Naive thymus-derived CD8-positive, alpha-beta T cell (primary cell): ENCODE measurements around the gene MYBL2. TPM values are rescaled to one million over a fixed set of nuclear protein-coding genes. Genes with fewer than 3 reads are reported as not detected.
A peak's percentile ranks its signal among the peaks of the same experiment; 100 is the strongest.

ENCODE experiments used
- ATAC-seq, 2 donors: fragments of 150-1000 bp; cut with Tn5 transposase in 1 of 2; sonication (Bioruptor Pico), chemical (Tn5 transposase) in 1 of 2; 1 replicate in 1 of 2; 2 replicates in 1 of 2; pipeline ENCODE4 v1.10.0; 2021; ENCODE audit warnings: mild to moderate bottlenecking in 2 of 2, moderate library complexity in 2 of 2
- POLR2A ChIA-PET: fragments of 350-600 bp; sonication (Branson Sonifier 250); formaldehyde crosslinking; loops from one replicate; lab custom pipeline; 2021; ENCODE audit warnings: antibody characterized with exemption; lab: Charles Lee
- DNase-seq, 10 donors: peaks; one replicate each; pipeline versions ENCODE4 v3.0.0 to v3.0.0-alpha.2; 2020 to 2022
- H3K27ac Mint-ChIP-seq, 10 donors: one replicate each; pipeline ENCODE4 v1.8.0; 2020 to 2022; ENCODE audit warnings: mild to moderate bottlenecking in 10 of 10, mixed read lengths in 10 of 10, moderate library complexity in 4 of 10, inconsistent platforms in 1 of 10
- H3K27me3 Mint-ChIP-seq, 5 donors: one replicate each; pipeline ENCODE4 v1.8.0; 2021 to 2022; ENCODE audit warnings: mixed read lengths in 5 of 5
- H3K36me3 Mint-ChIP-seq, 3 donors: one replicate each; pipeline ENCODE4 v1.8.0; 2020 to 2022; ENCODE audit warnings: mixed read lengths in 3 of 3, mild to moderate bottlenecking in 2 of 3, inconsistent platforms in 1 of 3
- H3K4me1 Mint-ChIP-seq, 4 donors: one replicate each; pipeline ENCODE4 v1.8.0; 2021 to 2022; ENCODE audit warnings: mixed read lengths in 4 of 4
- H3K4me3 Mint-ChIP-seq, 10 donors: one replicate each; pipeline ENCODE4 v1.8.0; 2020 to 2022; ENCODE audit warnings: mild to moderate bottlenecking in 10 of 10, mixed read lengths in 10 of 10, moderate library complexity in 6 of 10, inconsistent platforms in 1 of 10
- H3K9me3 Mint-ChIP-seq, 9 donors: one replicate each; pipeline ENCODE4 v1.8.0; 2020 to 2022; ENCODE audit warnings: mixed read lengths in 9 of 9, mild to moderate bottlenecking in 3 of 9, inconsistent platforms in 1 of 9, moderate library complexity in 1 of 9
- polyA plus RNA-seq, 3 donors: library from polyadenylated mRNA; unstranded; fragments of 300-500 nt; fragmentation: Illumina TruSeq; gene quantifications; one replicate each; pipeline ENCODE4 v1.2.3, GENCODE V29; 2021
- total RNA-seq, 8 experiments: library from RNA in 2 of 8; stranded (reverse) in 2 of 8; gene quantifications; one replicate each; pipeline ENCODE4 v1.2.3 and lab custom pipeline; 2021 to 2026

Gene MYBL2
- total and polyA plus RNA-seq, 5 experiments from 2014 or later = 0.07 to 0.27 (median 0.13) TPM; not detected in 2

DNA sequence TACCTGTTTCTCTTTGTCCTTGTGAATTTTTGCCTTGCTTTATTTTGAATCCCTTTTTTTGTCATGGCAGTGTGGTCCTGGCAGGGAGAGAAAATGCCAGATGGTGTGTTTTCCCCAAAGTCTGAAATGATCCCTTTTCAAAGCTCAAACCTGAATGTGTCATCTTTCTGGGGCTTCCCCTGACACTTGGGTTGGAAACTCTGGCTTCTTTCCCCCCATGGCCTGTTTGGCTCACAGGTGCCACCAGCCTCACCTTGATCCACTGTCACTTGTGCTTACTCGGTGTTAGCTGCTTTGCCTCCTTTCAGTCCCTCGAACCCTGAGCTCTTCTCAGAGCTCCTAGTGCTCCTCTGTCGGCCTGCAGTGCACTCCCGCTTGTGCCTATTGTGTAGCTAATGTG, 22.3 kb downstream of the MYBL2 start:
- H3K27me3 Mint-ChIP-seq = no peaks in the 10 kb centered on the region
- peaks cover 0 to 4% (median 2%) of the 10 kb centered on the region in 4 donors for H3K4me1 Mint-ChIP-seq
- ATAC-seq (no peak), DNase-seq (no peak)
- H3K4me3 Mint-ChIP-seq = no peak overlapping the region
- POLR2A ChIA-PET = no interaction called here
- H3K27ac Mint-ChIP-seq = peak overlapping the region in 4 of 10 donors; percentile 19 to 43 (median 32)
- H3K9me3 Mint-ChIP-seq = no peaks in the 10 kb centered on the region
- no peaks in the 10 kb centered on the region for H3K36me3 Mint-ChIP-seq

DNA sequence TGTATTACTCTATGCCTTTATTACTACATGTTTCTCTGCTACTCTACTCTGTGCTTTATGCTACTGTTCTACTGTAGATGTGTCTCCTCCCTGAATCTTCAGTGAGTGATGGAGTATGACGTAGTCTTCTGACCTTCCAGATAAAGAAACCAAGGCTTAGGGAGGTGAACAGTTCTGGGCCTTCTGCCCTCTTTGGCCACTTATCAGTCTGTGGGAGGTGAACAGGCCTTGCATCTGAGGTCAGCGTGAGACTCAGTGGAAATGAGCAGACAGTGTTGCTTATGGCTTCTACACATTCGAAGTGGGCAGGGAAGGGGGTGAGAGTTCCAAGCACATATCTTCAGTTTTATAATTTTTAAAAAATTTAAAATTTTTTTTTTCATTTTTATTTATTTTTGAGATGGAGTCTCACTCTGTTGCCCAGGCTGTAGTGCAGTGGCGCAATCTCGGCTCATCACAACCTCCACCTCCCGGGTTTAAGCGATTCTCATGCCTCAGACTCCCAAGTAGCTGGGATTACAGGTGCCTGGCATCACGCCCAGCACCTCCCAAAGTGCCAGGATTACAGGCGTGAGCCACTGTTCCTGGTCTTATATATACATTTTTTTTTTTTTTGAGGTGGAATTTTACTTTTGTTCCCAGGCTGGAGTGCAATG, 24.2 kb downstream of the MYBL2 start:
- DNase-seq (no peak), ATAC-seq (no peak)
- no peak overlapping the region for H3K27ac Mint-ChIP-seq
- POLR2A ChIA-PET = interaction anchor here (0.6 kb wide), 1 partner anchor 13 kb away, joined by 4 read pairs; no protein-coding TSS in a partner anchor
- no peaks in the 10 kb centered on the region for H3K36me3 Mint-ChIP-seq
- H3K27me3 Mint-ChIP-seq = no peaks in the 10 kb centered on the region
- H3K9me3 Mint-ChIP-seq = no peaks in the 10 kb centered on the region
- H3K4me1 Mint-ChIP-seq = peaks cover 0 to 4% (median 2%) of the 10 kb centered on the region in 4 donors
- H3K4me3 Mint-ChIP-seq = no peak overlapping the region

DNA sequence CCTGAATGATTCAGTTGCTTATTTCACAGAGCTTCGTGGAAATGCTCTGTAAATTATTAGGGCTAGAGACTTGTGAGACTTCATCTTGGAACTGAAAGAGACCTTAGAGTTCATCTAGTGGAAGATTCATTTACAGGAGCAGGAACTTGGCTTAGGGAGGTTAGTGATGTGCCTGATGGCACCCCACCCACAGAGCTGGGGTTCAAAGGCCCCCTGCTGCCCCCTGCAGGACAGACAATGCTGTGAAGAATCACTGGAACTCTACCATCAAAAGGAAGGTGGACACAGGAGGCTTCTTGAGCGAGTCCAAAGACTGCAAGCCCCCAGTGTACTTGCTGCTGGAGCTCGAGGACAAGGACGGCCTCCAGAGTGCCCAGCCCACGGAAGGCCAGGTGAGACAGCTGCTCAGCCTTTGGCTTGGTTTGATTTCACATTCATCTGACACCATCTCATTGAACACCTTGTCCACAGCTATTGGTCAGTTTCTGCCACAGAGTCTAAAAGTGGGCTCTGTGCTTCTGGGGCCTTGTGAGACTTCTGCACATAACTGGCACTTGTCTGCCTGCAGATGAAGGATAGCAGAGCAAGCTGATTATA, 25.1 kb downstream of the MYBL2 start:
- no peaks in the 10 kb centered on the region for H3K27me3 Mint-ChIP-seq
- no peaks in the 10 kb centered on the region for H3K9me3 Mint-ChIP-seq
- H3K27ac Mint-ChIP-seq = peak overlapping the region in 2 of 10 donors; percentile 36 to 57
- H3K4me1 Mint-ChIP-seq = peaks cover 0 to 4% (median 2%) of the 10 kb centered on the region in 4 donors
- H3K36me3 Mint-ChIP-seq = no peaks in the 10 kb centered on the region
- ATAC-seq = peak; percentile 44 to 69
- POLR2A ChIA-PET = no interaction called here
- no peak overlapping the region for H3K4me3 Mint-ChIP-seq
- DNase-seq = peak; percentile 18 to 67 (median 38)

DNA sequence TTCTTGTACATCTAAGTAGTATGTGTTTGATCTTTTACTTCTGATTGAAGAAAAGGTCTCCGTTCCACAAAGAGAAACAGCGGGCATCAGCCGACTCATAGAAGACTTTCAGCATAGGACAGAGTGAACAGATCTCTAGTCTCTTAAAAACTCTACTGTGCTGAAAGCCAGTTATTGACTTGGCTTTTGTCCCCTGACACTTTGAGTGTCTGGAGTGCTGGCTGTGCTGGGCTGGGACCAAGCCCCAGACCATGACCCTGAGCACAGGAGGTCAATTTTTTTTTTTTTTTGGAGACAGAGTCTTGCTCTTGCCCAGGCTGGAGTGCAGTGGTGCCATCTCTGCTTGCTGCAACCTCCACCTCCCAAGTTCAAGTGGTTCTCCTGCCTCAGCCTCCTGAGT, 27.8 kb downstream of the MYBL2 start:
- POLR2A ChIA-PET = no interaction called here
- no peaks in the 10 kb centered on the region for H3K9me3 Mint-ChIP-seq

DNA sequence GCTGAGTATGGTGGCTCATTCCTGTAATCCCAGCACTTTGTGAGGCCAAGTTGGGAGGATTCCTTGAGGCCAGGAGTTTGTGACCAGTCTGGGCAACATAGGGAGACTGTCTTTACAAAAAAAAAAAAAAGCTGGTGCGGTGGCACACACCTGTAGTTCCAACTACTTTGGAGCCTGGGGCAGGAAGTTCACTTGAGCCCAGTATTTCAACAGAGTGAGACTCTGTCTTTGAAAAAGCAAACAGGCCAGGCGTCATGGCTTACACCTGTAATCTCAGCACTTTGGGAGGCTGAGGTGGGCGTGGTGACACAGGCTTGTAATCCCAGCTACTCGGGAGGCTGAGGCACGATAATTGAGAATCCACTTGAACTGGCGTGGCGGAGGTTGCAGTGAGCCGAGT, 28.7 kb downstream of the MYBL2 start:
- no peaks in the 10 kb centered on the region for H3K27me3 Mint-ChIP-seq
- no peak overlapping the region for H3K4me3 Mint-ChIP-seq
- ATAC-seq = no peak
- H3K9me3 Mint-ChIP-seq = no peaks in the 10 kb centered on the region
- POLR2A ChIA-PET = no interaction called here
- DNase-seq = no peak
- no peaks in the 10 kb centered on the region for H3K36me3 Mint-ChIP-seq
- H3K4me1 Mint-ChIP-seq = peaks cover 12 to 18% (median 14%) of the 10 kb centered on the region in 4 donors
- peak overlapping the region in 2 of 10 donors; percentile 19 to 22 for H3K27ac Mint-ChIP-seq

More for the DNA sequence above, 27.8 kb downstream of the MYBL2 start:
- Mint-ChIP-seq H3K27ac (peak overlapping the region in 3 of 10 donors; percentile 13 to 79 (median 62)), H3K36me3 (no peaks in the 10 kb centered on the region), H3K27me3 (no peaks in the 10 kb centered on the region), H3K4me1 (peaks cover 4 to 10% (median 6%) of the 10 kb centered on the region in 4 donors), H3K4me3 (no peak overlapping the region)
- ATAC-seq = no peak
- DNase-seq = no peak

DNA sequence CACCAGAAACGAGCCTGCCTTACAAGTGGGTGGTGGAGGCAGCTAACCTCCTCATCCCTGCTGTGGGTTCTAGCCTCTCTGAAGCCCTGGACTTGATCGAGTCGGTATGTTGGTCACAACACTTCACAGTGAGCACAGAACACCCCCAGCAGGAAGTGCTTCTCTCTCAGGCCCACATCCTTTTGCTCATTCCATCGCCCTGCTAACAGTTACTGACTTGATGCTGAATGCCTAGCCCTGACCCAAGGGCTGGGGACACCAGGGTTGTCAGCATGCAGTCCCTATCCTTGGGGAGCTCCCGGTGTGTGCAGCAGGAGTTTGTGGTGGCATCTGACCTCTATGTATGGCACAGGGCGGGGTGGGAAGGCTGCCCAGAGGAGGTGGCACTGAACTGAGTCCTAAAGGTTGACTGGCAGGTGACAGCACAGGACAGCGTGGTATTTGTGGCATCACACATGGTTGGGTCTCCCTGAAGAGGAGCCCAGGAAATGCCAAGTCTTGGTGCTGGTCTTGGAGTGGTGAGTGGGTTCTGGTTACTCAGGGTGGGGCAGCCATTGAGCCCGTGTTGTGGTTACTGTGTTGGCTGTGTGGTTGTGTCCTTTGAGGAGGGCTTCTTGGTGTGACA, 33.1 kb downstream of the MYBL2 start:
- no peaks in the 10 kb centered on the region for H3K9me3 Mint-ChIP-seq
- ATAC-seq (peak; percentile 59), DNase-seq (peak in 2 of 10 donors; percentile 20 to 60)

DNA sequence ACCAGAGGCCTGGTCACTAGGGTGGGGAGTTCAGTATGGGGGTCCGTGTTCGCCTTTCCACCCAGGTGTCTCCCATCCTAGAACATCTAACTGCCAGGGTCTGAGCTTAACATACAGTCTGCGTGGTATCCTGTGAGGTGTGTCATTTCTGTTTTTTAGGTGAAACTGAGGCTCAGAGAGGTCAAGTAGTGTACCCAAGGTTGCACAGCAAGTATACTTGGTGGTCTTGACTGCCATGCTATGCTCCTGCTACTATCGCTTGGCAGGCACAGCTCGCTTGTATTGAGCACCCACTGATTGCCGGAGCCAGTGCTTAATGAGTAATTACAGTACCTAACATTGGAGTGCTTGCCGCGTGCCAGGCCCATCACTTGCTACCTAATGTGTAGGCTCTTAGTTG, 33.7 kb downstream of the MYBL2 start:
- POLR2A ChIA-PET = interaction anchor here (1.4 kb wide), 1 partner anchor 17 kb away, joined by 4 read pairs; no protein-coding TSS in a partner anchor
- no peaks in the 10 kb centered on the region for H3K27me3 Mint-ChIP-seq
- no peaks in the 10 kb centered on the region for H3K9me3 Mint-ChIP-seq
- no peaks in the 10 kb centered on the region for H3K36me3 Mint-ChIP-seq
- H3K27ac Mint-ChIP-seq = peak overlapping the region in 5 of 10 donors; percentile 11 to 85 (median 71)
- H3K4me1 Mint-ChIP-seq = peaks cover 13 to 16% (median 14%) of the 10 kb centered on the region in 4 donors
- DNase-seq (no peak), ATAC-seq (no peak)
- peak overlapping the region in 1 of 10 donors; percentile 46 for H3K4me3 Mint-ChIP-seq

More for the DNA sequence above, 33.1 kb downstream of the MYBL2 start:
- Mint-ChIP-seq H3K36me3 (no peaks in the 10 kb centered on the region), H3K4me1 (peaks cover 13 to 16% (median 14%) of the 10 kb centered on the region in 4 donors), H3K27me3 (no peaks in the 10 kb centered on the region), H3K27ac (peak overlapping the region in 9 of 10 donors; percentile 11 to 85 (median 77)), H3K4me3 (peak overlapping the region in 4 of 10 donors; percentile 31 to 46 (median 38))
- POLR2A ChIA-PET = interaction anchor here (1.4 kb wide), 1 partner anchor 17 kb away, joined by 4 read pairs; no protein-coding TSS in a partner anchor

DNA sequence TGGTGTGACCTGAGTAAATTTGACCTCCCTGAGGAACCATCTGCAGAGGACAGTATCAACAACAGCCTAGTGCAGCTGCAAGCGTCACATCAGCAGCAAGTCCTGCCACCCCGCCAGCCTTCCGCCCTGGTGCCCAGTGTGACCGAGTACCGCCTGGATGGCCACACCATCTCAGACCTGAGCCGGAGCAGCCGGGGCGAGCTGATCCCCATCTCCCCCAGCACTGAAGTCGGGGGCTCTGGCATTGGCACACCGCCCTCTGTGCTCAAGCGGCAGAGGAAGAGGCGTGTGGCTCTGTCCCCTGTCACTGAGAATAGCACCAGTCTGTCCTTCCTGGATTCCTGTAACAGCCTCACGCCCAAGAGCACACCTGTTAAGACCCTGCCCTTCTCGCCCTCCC, 35.6 kb downstream of the MYBL2 start:
- Mint-ChIP-seq H3K36me3 (no peaks in the 10 kb centered on the region), H3K27ac (no peak overlapping the region), H3K27me3 (no peaks in the 10 kb centered on the region), H3K9me3 (no peaks in the 10 kb centered on the region), H3K4me1 (peaks cover 13 to 16% (median 14%) of the 10 kb centered on the region in 4 donors), H3K4me3 (no peak overlapping the region)
- DNase-seq (peak in 1 of 10 donors; percentile 51), ATAC-seq (no peak)
- POLR2A ChIA-PET = no interaction called here

DNA sequence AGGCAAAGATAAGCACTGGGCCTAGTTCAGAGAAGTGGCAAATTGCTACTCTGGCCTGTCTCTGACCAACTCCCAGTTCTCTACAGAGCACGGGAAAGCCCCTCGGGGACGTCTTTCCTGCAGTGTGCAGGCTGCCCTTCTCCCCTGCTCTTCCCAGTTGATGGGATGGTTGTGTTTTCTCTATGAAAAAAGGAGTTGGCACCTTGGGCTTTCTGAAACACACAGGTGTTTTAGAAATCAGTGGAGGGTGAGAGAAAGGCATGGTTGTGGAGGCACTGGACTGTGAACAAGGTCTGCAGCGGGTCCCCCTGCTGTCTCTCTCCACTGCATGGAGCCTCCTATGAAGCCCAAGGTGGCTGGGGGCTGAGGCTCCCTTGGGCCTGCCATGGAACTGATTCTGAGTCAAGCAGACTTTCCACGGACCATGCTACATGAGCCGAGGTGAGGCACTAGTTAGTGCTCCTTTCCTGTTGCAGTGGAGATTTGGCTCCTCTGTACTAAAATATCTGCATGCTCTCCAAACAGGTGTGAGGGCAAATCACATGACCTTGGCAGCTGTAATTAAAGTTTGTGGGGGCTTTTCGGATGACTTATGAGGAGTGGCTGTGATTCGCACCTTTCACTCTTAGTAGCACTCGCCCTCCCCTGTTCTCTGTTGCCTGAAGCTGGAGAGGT, 43.6 kb downstream of the MYBL2 start:
- H3K36me3 Mint-ChIP-seq = no peaks in the 10 kb centered on the region

DNA sequence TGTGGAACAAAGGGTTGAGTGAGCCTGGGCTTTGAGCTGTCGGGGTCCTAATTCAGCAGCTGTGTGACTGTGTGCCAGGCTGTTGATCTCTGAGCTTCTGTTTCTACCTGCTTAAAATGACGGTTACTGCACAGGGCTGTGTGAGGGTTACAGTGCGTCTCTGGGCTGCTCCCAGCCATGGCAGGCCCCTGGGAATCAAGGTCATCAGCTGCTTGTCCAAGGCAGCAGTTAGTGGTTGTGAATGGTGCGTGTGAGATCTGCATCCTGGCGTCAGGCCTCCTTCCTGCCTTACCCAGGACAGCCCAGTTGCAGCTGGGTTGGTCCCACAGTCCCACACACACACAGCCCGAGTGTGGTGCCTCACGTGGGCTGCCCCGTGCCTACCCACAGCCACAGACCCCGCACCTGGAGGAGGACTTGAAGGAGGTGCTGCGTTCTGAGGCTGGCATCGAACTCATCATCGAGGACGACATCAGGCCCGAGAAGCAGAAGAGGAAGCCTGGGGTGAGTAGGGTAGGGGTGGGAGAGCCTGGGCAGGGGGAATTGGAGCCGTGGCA, 44.3 kb downstream of the MYBL2 start:
- peaks cover 0 to 8% (median 2%) of the 10 kb centered on the region in 4 donors for H3K4me1 Mint-ChIP-seq
- no peaks in the 10 kb centered on the region for H3K9me3 Mint-ChIP-seq
- POLR2A ChIA-PET = interaction anchor here (0.5 to 0.7 kb wide), 3 partner anchors 11 to 75 kb away, joined by 3 to 4 read pairs (median 3); no protein-coding TSS in a partner anchor
- H3K27me3 Mint-ChIP-seq = no peaks in the 10 kb centered on the region
- no peak for DNase-seq
- no peak for ATAC-seq
- H3K4me3 Mint-ChIP-seq = no peak overlapping the region
- no peaks in the 10 kb centered on the region for H3K36me3 Mint-ChIP-seq
- peak overlapping the region in 2 of 10 donors; percentile 12 to 66 for H3K27ac Mint-ChIP-seq

More for the DNA sequence above, 43.6 kb downstream of the MYBL2 start:
- POLR2A ChIA-PET = interaction anchor here (0.6 to 0.7 kb wide), 2 partner anchors 12 to 76 kb away, joined by 3 read pairs; no protein-coding TSS in a partner anchor
- Mint-ChIP-seq H3K4me1 (peaks cover 0 to 8% (median 1%) of the 10 kb centered on the region in 4 donors), H3K4me3 (no peak overlapping the region), H3K9me3 (no peaks in the 10 kb centered on the region), H3K27me3 (no peaks in the 10 kb centered on the region), H3K27ac (peak overlapping the region in 2 of 10 donors; percentile 12 to 66)
- DNase-seq = peak in 1 of 10 donors; percentile 30
- no peak for ATAC-seq

DNA sequence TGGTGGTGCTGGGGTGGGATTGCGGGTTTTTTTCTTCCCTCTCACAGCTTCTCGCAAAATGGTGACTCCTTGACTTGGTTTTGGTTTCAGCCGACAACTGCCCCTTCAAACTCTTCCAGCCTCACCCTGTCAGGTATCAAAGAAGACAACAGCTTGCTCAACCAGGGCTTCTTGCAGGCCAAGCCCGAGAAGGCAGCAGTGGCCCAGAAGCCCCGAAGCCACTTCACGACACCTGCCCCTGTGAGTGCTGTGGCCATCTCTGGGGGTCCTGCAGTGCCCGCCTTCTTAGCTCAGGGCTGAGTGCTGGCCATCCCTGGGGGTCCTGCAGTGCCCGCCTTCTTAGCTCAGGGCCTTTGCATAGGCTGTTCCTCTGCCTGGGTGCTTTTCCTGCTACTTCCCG, 48.1 kb downstream of the MYBL2 start:
- H3K4me1 Mint-ChIP-seq = peaks cover 12 to 32% (median 25%) of the 10 kb centered on the region in 4 donors
- H3K27ac Mint-ChIP-seq = peak overlapping the region in 1 of 10 donors; percentile 40
- POLR2A ChIA-PET = no interaction called here
- no peaks in the 10 kb centered on the region for H3K36me3 Mint-ChIP-seq
- H3K27me3 Mint-ChIP-seq = no peaks in the 10 kb centered on the region
- ATAC-seq (no peak), DNase-seq (no peak)
- no peak overlapping the region for H3K4me3 Mint-ChIP-seq
- peaks cover 0 to 2% (median 0%) of the 10 kb centered on the region in 9 donors for H3K9me3 Mint-ChIP-seq

DNA sequence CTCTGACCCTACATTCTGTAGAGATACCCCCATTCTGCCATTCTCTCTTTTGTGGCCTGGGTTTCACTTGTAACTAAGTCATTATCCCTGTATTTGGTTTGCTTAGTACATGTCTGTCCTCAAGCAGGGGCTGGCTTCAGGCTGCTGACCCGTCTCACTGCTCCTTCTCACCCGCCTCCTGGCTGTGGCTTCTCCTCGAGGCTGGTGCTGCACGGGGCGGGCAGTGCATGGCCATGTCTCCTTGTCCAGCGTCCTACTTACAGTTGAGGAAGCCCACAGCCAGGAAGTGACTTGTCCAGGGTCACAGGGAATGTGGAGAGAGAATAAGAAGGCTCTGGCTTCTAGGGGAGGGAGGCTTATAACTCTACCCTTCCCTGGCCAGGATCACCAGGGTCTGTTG, 48.6 kb downstream of the MYBL2 start:
- Mint-ChIP-seq H3K9me3 (peaks cover 0 to 2% (median 0%) of the 10 kb centered on the region in 9 donors), H3K4me1 (peaks cover 16 to 36% (median 27%) of the 10 kb centered on the region in 4 donors), H3K27me3 (no peaks in the 10 kb centered on the region), H3K4me3 (no peak overlapping the region), H3K36me3 (no peaks in the 10 kb centered on the region), H3K27ac (peak overlapping the region in 1 of 10 donors; percentile 40)
- DNase-seq = no peak
- POLR2A ChIA-PET = no interaction called here
- ATAC-seq = no peak
